ENCODE measurements around the gene MAPK7.

Gene MAPK7

DNA sequence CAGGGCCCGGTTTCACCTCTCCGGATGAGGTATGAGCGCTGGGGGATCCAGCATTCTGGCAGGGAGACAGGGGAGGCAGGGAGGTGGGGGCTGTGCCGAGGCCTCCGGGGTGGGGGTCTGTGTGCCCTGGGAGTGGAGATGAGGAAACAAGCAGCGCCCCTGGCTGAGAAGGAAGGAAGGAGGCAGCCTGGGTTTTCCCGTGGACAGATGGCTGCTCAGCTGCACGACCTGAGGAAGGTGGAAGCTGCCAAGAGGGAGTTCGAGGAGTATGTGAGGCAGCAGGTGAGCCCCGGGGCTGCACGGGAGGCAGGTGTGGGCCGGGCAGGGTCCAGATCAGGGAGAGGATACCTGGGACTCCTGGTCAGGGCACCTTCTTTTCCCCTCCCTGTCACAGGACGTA lies 37.0 kb downstream of the MAPK7 start:
- H3K79me2 ChIP-seq (ENCODE audit: insufficient read depth, low read length) = no peaks in the 10 kb centered on the region
- no peak for TF ChIP-seq EZH2phosphoT487 (conservative IDR thresholded peaks at IDR 0.05; ENCODE audit: low read length)
- TF ChIP-seq, protein P1, sequence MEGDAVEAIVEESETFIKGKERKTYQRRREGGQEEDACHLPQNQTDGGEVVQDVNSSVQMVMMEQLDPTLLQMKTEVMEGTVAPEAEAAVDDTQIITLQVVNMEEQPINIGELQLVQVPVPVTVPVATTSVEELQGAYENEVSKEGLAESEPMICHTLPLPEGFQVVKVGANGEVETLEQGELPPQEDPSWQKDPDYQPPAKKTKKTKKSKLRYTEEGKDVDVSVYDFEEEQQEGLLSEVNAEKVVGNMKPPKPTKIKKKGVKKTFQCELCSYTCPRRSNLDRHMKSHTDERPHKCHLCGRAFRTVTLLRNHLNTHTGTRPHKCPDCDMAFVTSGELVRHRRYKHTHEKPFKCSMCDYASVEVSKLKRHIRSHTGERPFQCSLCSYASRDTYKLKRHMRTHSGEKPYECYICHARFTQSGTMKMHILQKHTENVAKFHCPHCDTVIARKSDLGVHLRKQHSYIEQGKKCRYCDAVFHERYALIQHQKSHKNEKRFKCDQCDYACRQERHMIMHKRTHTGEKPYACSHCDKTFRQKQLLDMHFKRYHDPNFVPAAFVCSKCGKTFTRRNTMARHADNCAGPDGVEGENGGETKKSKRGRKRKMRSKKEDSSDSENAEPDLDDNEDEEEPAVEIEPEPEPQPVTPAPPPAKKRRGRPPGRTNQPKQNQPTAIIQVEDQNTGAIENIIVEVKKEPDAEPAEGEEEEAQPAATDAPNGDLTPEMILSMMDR (IDR thresholded peaks at IDR 0.05; ENCODE audit: insufficient read depth, low read length, poor library complexity, severe bottlenecking) = no peak
- H2AFZ ChIP-seq (ENCODE audit: low read depth, low read length, severe bottlenecking) = no peak overlapping the region
- no peaks in the 10 kb centered on the region for H4K20me1 ChIP-seq (ENCODE audit: low read depth, low read length)
- no peaks in the 10 kb centered on the region for H3K9me3 ChIP-seq (ENCODE audit: insufficient read depth, low read length)
- no peak overlapping the region for H3K4me2 ChIP-seq (ENCODE audit: low read depth, low read length, poor library complexity, severe bottlenecking)
- no peak overlapping the region for H3K27ac ChIP-seq (ENCODE audit: low read depth, low read length)
- no peaks in the 10 kb centered on the region for H3K36me3 ChIP-seq (ENCODE audit: low read length)
- H3K27me3 ChIP-seq (ENCODE audit: low read length) = no peaks in the 10 kb centered on the region
- no peaks in the 10 kb centered on the region for H3K9me2 ChIP-seq (replicated peaks; ENCODE audit: insufficient read depth, low read length)
- H3K9ac ChIP-seq (ENCODE audit: low read length) = no peak overlapping the region
- no peak overlapping the region for H3K4me3 ChIP-seq (ENCODE audit: insufficient read depth, low read length, poor library complexity, severe bottlenecking)
- H3F3A ChIP-seq (ENCODE audit: insufficient read depth) = no peaks in the 10 kb centered on the region

DNA sequence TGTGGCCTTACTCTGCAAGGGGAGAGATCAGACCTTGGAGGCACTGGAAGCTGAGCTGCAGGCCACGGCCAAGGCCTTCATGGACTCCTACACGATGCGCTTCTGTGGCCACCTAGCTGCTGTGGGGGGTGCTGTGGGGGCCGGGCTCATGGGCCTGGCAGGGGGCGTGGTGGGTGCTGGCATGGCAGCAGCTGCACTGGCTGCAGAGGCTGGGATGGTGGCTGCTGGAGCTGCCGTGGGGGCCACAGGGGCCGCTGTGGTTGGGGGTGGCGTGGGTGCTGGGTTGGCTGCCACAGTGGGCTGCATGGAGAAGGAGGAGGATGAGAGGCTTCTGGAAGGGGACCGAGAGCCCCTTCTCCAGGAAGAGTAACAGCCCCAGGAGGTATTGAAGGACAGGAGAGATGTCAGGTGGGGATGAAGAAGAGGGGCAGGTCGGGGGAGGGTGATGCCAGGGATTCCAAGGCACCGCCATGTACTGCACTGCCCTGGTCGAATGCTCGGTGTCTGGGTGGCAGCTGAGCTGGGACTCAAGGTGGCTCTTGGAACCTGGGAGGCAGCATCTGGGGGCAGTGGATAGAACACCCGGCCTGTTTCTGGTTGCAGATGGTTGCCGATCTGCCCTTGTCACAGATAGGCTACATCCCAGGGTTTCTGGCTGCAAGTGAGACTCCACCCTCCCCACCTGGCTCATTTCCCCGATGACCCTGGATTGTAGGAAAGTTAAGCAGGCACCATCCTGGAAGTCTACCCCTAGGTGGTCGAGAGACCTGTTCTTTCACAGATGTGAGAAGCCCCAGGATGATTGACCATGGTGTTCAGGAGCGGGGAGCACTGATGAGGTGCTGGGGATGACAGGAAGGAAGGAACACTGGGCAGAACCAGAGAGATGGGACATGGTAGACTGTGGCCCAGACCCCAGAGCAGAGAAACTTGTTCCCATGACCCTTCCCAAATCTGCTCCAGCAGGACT lies 37.8 kb downstream of the MAPK7 start:
- TF ChIP-seq, protein P1 (IDR thresholded peaks at IDR 0.05; ENCODE audit: insufficient read depth, low read length, poor library complexity, severe bottlenecking) = no peak
- no peak for TF ChIP-seq EZH2phosphoT487 (conservative IDR thresholded peaks at IDR 0.05; ENCODE audit: low read length)

DNA sequence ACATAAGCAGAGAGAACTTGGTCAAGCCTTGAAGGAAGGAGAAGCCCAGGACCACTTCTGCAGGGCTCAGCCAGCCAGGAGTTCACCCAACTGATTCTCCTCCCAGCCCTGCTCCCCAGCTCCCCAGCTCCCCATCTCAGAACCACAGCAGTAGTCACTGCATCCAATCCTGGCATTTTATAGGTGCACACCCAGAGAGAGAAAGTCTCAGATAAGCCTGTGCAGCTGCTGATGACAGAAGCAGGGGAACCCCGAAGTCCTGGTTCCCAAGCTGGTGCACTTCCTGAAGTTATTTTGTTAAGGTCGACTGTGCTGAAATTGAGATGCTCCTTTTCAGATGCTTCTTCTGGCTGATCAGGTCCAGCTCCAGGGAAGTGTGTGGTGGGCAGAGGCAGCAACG lies 39.3 kb downstream of the MAPK7 start:
- no peak overlapping the region for H3K27ac ChIP-seq (ENCODE audit: low read depth, low read length)
- no peaks in the 10 kb centered on the region for H3K79me2 ChIP-seq (ENCODE audit: insufficient read depth, low read length)
- no peak overlapping the region for H3K9ac ChIP-seq (ENCODE audit: low read length)
- H2AFZ ChIP-seq (ENCODE audit: low read depth, low read length, severe bottlenecking) = no peak overlapping the region
- H3K9me2 ChIP-seq (replicated peaks; ENCODE audit: insufficient read depth, low read length) = no peaks in the 10 kb centered on the region
- TF ChIP-seq EZH2phosphoT487 (conservative IDR thresholded peaks at IDR 0.05; ENCODE audit: low read length) = no peak
- TF ChIP-seq, protein P1 (IDR thresholded peaks at IDR 0.05; ENCODE audit: insufficient read depth, low read length, poor library complexity, severe bottlenecking) = no peak
- no peak overlapping the region for H3K4me3 ChIP-seq (ENCODE audit: insufficient read depth, low read length, poor library complexity, severe bottlenecking)
- H4K20me1 ChIP-seq (ENCODE audit: low read depth, low read length) = no peaks in the 10 kb centered on the region
- H3F3A ChIP-seq (ENCODE audit: insufficient read depth) = no peaks in the 10 kb centered on the region
- H3K36me3 ChIP-seq (ENCODE audit: low read length) = no peaks in the 10 kb centered on the region
- no peaks in the 10 kb centered on the region for H3K27me3 ChIP-seq (ENCODE audit: low read length)
- H3K4me2 ChIP-seq (ENCODE audit: low read depth, low read length, poor library complexity, severe bottlenecking) = no peak overlapping the region
- H3K9me3 ChIP-seq (ENCODE audit: insufficient read depth, low read length) = no peaks in the 10 kb centered on the region

More for the DNA sequence above, 37.8 kb downstream of the MAPK7 start:
- Histone ChIP-seq H3K4me2 (ENCODE audit: low read depth, low read length, poor library complexity, severe bottlenecking) (no peak overlapping the region), H4K20me1 (ENCODE audit: low read depth, low read length) (no peaks in the 10 kb centered on the region), H3K4me3 (ENCODE audit: insufficient read depth, low read length, poor library complexity, severe bottlenecking) (no peak overlapping the region), H2AFZ (ENCODE audit: low read depth, low read length, severe bottlenecking) (no peak overlapping the region), H3K9ac (ENCODE audit: low read length) (no peak overlapping the region), H3K27me3 (ENCODE audit: low read length) (no peaks in the 10 kb centered on the region), H3K36me3 (ENCODE audit: low read length) (no peaks in the 10 kb centered on the region), H3F3A (ENCODE audit: insufficient read depth) (no peaks in the 10 kb centered on the region), H3K79me2 (ENCODE audit: insufficient read depth, low read length) (no peaks in the 10 kb centered on the region), H3K9me3 (ENCODE audit: insufficient read depth, low read length) (no peaks in the 10 kb centered on the region), H3K27ac (ENCODE audit: low read depth, low read length) (no peak overlapping the region), H3K9me2 (replicated peaks; ENCODE audit: insufficient read depth, low read length) (no peaks in the 10 kb centered on the region)

Measured in SU-DHL-6 (cell line).